OCI-LY7 (cell line): ENCODE data around the gene NAA38.

Source experiments
- CTCF ChIP-seq: fragments of 200-600 bp; sonication (generic); conservative IDR thresholded peaks from 2 replicates; pipeline ENCODE4 v1.5.1; 2014; ENCODE audit warnings: mild to moderate bottlenecking, antibody characterized with exemption, low read length, moderate library complexity, mixed read lengths
- EZH2phosphoT487 ChIP-seq: fragments of 200-600 bp; sonication (generic); IDR thresholded peaks from 2 replicates; pipeline ENCODE4 v1.6.1; 2018; ENCODE audit warnings: low read depth, borderline replicate concordance, mild to moderate bottlenecking, mixed run types, antibody characterized with exemption, low read length, moderate library complexity, mixed read lengths

GRCh38 chr17:7843536-7844291 is 13.6 kb downstream of the NAA38 start:
- no peak for TF ChIP-seq CTCF
- no peak for TF ChIP-seq EZH2phosphoT487
